Stimulated activated naive CD4-positive, alpha-beta T cell (primary cell): ENCODE results near the gene ZC3H12C.

Experiments
- DNase-seq, 6 experiments: peaks; one replicate each; lab custom pipeline; 2025; lab: John Stamatoyannopoulos, UW

ZC3H12C gene

DNA sequence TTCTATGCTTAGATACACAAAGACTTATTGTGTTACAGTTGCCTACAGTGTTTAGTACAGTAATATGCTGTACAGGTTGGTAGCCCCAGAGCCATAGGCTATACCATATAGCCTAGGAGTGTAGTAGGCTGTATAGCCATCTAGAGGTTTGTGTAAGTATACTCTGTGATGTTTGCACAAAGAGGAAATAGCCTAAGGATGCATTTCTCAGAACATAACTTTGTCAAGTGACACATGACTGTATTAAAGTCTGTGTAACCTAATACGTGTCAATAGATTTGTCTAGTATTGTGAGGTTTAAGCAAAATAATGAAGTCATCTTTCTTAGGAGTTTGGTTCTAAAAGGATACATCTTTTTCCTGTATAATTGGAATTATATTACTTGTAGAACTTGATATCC lies 5.5 kb downstream of the ZC3H12C start:
- no peak for DNase-seq

DNA sequence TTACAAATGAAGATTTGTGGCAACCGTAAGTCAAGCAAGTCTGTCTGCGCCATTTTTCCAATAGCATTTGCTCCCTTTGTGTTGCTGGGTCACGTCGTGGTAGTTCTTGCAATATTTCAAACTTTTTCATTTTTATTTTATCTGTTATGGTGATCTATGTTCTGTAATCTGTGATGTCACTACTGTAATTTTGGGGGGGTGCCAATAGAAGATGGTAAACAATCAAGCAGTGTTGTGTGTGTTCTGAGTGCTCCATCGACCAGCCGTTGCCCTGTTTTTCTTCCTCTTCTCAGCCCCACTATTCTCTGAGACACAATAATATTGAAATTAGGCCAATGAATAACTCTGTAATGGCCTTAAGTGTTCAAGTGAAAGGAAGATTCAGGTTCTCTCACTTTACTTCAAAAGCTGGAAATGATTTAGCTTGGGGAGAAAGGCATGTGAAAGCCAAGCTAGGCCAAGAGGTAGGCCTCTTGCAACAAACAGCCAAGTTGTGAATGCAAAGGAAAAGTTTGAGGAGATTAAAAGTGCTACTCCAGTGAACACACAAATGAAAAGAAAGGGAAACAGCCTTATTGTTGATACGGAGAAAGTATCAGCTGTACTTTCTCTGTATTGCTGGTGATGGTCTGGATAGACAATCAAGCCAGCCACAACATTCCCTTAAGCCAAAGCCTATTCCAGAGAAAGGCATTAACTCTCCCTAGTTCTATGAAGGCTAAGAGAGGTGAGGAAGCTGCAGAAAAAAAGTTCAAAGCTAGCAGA lies 7.5 kb downstream of the ZC3H12C start:
- no peak for DNase-seq

DNA sequence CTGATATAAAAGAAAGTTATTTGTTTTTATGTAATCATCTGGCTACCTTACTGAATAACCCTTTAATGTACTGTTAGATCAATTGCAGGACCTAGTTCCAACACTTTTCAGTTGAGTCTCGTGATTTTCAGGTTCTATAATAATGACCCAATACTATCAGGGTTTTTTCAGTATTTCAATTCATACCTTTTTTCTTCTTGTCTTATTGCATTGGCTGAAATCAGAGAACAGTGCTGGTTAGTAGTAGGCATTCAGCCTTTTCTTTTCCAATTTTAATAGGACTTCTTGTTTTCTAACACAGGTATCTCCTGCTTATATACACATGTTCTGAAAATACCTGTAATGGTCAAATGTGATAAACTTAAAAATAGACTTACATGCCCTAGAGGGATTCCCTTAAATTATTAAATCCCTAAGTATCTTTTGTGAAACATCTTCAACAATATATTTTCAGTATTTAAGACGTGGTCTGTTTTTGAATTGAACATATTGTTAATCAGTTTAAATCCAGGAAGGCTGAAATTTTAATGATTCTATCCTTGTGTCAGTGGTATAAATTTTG lies 13.6 kb downstream of the ZC3H12C start:
- DNase-seq = no peak

DNA sequence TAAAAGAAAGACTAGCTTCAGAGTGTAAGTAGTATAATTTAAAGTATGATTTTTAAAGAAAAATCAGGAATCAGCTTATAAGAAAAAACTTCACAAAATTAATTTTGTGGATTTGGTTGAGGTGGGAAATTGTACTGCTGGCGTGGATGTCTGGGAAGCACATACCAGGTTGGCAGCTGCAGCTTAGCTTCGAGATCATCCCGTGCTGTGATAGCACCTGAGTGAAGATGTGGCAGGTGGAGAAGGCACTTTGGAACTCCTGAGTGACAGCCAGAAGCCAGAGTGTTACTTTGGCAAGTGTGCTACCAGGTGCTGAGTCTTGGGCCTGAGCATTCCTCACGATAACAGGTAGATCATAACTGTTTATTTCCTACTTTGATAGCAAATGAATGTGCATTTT lies 17.7 kb downstream of the ZC3H12C start:
- no peak for DNase-seq

DNA sequence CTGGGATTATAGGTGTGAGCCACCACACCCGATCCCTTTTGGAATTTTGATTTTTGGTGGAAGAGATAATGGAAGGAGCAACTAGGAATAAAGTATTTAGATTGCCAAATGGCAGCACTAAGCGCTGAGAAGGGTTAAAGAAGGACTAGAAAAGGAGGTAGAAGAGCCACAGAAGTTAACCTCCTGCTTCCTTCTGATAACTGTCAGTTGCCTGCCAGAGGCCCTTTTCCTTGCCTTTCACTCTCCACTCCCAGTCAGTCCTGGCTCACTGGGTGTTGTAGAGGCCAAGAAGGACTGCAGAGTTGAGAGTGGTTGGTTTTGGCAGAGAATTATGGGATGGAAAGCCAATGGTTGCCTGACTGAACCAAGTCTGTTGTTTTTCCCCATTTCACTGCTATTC lies 19.3 kb downstream of the ZC3H12C start:
- DNase-seq = no peak

GRCh38 chr11:110113505-110113904 lies 20.3 kb downstream of the ZC3H12C start:
- no peak for DNase-seq

GRCh38 chr11:110113973-110114372 lies 20.8 kb downstream of the ZC3H12C start:
- DNase-seq = no peak

GRCh38 chr11:110119317-110119716 lies 26.1 kb downstream of the ZC3H12C start:
- no peak for DNase-seq

- DNase-seq = no peak
Observed at GRCh38 chr11:110121204-110121603, 28.0 kb downstream of the ZC3H12C start.

DNA sequence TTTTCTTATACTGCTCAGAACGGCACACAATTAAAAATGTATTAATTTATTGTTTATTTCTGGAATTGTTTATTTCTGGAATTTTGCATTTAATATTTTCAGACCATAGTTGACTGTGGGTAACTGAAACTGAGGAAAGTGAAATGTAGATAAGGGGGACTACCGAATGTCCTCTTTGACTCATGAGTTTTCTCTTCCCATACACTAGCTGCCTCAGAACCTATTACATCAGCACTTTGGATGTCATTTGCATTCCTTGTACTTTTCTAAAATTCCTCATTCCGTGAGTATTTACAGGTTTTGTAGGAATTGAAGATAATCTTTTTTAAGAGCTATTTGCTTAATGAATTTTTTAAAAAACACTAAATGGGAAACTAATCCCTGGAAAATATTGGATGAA lies 29.8 kb downstream of the ZC3H12C start:
- no peak for DNase-seq

DNA sequence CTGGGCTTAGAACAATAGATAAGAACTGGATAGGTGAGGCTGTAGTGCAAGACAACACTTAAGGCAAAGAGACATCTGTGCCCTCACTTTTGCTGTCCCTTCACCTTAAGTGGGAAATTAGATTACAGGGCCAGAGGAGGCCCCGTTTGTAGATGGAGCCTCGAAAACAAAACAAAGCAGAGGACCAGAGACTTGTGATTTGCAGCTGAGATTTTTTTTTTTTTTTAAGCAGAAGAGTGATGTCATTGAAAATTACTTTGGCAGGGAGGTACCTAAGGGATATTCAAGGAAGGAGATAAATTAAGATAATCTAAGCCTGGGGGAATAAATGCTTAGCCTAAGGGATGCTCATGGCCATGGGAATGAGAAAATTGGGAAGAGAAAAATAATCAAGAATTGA lies 31.4 kb downstream of the ZC3H12C start:
- DNase-seq = no peak

DNA sequence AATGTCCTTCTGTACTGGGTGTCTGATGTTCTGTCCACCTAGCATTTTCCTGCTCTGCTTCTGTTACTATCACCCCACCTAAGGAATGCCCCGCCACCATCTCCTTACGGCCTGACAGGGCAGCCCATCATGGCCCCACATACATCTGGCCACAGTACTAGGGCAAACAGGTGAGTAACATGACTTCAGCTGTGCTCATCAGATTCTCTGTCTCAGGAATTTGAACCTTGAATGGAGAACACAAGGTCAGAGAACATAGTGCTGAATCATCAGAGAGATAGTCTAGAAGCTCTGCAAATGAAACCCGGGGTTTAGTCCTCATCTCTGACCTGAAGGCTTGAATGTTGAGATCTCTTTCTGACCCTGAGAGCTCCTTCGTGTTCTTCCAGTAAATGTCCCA lies 32.4 kb downstream of the ZC3H12C start:
- DNase-seq = no peak

DNA sequence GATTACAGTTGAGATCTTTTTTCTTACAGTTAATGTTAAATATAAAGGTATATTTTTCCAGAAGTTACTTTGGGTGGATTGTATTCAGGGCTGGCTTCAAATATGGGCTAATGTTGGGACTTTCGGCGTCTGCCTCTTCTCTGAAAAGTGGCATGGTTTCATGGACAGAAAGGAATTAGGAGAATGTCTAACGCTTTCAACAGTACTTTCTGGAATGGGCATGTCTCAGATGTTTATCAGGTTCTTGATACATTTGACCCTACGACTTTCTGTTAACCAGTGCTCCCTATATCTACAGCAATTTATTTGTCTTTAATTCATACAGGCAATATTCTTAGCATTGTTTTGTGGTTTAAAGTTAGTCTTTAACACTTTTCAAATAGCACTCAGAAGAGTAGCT lies 33.7 kb downstream of the ZC3H12C start:
- no peak for DNase-seq

DNA sequence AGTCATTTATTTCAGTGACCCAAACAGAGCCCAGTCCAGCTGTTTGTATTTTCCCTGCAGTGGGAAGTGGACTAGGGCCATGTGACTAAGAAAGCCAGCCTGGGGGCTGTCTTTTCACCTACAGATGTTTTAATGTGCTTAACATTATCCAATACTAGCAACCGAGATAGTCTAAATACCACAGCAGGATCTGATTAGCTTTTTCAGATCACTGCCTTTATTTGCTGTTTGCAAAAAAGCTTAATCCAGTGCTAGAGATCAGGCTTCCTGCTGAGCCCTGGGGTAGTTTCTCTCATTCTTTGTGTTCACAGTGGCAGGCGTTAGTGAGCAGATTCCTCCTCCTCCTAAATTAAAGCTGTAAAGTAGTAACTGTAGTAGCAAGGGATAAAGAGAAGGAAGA lies 35.0 kb downstream of the ZC3H12C start:
- no peak for DNase-seq

GRCh38 chr11:110130642-110131238 lies 37.5 kb downstream of the ZC3H12C start:
- DNase-seq = no peak

- no peak for DNase-seq
Observed at GRCh38 chr11:110131386-110132123, 38.4 kb downstream of the ZC3H12C start.

GRCh38 chr11:110133160-110133559 lies 40.0 kb downstream of the ZC3H12C start:
- no peak for DNase-seq

DNA sequence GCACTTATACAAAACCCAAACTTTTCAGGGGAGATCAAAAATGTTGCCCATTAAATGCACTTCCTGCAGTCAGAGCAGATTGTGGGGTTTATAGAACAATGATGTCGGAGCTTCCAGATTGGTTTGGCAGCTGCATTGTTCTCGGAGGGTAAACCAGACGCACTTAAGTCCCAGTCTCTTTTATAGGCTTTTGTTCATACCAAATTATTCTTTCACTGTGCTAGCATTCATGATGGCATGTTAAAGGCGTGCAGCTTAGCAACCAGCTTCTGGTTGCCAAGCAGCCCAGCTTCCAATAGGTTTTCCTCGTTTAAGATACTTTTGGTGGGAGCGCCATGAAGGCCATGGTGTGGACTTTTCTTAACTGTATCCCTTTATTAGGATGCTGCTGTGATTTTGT lies 40.9 kb downstream of the ZC3H12C start:
- DNase-seq = no peak

DNA sequence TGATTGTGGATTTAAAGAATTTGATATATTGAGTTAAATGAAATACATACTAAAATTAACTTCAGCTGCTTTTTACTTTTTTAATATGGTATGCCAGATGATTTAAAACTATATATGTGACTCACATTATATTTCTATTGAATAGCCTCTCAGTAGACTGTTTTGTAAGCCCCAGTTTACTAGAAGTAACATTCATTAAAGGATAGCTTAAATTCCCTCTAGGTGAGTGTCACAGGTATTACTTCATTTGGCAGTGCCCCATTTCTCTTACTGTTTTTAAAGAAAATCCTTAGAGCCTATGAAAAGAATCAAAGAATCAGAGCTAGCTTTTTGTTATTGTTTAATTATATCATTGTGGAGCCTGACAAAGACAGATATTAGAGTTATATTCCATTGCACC lies 48.6 kb downstream of the ZC3H12C start:
- DNase-seq = no peak

DNA sequence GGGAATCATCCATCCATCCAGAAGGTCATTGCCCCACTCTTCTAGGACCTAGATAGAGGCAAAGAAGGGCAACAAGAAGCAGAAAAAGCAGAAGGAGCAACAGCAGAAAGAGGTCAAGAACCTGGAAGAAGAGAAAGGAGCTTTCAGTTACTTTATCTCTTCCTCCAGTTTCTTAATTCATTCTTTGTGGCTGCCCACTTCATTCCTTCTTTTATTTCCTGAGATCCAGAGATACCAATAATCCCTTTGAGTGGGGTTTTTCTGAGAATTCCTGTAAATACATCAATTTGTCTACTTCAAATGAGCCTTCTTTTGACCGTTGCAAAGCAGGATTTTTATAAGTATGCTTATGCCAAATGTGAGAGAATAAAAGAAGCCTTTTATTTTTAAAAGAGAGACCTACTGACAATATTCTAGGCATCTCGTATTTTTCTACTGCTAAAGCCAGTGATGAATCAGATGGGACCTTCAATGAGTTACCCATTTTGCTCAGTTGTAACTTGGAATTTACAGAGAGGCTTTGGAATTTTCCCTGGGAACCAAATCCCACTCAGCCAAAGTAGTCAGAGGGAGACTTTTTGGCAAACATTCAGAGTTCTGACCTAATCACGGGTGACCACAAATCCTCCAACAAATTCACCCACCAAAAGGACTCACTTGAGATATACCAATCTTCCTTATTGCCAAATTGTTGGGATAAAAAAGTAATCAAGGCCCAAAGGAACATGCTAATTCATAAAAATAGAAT lies 54.9 kb downstream of the ZC3H12C start:
- DNase-seq = no peak

- no peak for DNase-seq
Observed at GRCh38 chr11:110148775-110149744, 55.9 kb downstream of the ZC3H12C start.
